Right ventricle myocardium inferior (tissue), 1 donor: ENCODE results near the gene GFY. TPM values are rescaled to one million over a fixed set of nuclear protein-coding genes. Genes with fewer than 3 reads are reported as not detected.

ENCODE experiments used
- total RNA-seq: library from RNA; stranded (reverse); fragmentation: NEBNext Ultra II Directional; extraction: Animal tissue kit (Norgen Biotek cat#: 25700); gene quantifications from one replicate; pipeline ENCODE4 v1.2.1, GENCODE V29; 2021
- donor health status: DM: no; HTN: yes; CAD: no; lungs with severe emphysema.

The GFY gene
- total RNA-seq, 1 donor from 2014 or later = not detected

Other genes starting within 250 kb of the GFY start
- 0.92 TPM for gene SLC6A16, start 100.2 kb upstream of the GFY start, total RNA-seq
- gene CD37, start 90.0 kb upstream of the GFY start, total RNA-seq = 9.1 TPM
- 63.6 TPM for gene TEAD2, start 63.0 kb upstream of the GFY start, total RNA-seq
- gene DKKL1, start 61.5 kb upstream of the GFY start, total RNA-seq = not detected
- gene KASH5, start 37.1 kb upstream of the GFY start, total RNA-seq = not detected
- gene PTH2, start 1.9 kb upstream of the GFY start, total RNA-seq = not detected
- 1.8 TPM for gene SLC17A7, start 16.1 kb downstream of the GFY start, total RNA-seq
- 32.4 TPM for gene PIH1D1, start 26.4 kb downstream of the GFY start, total RNA-seq
- gene ALDH16A1, start 27.8 kb downstream of the GFY start, total RNA-seq = 12.7 TPM
- gene FLT3LG, start 48.8 kb downstream of the GFY start, total RNA-seq = 4.7 TPM
- gene RPL13A, start 62.2 kb downstream of the GFY start, total RNA-seq = 1,486 TPM
- 1,100 TPM for gene RPS11, start 71.0 kb downstream of the GFY start, total RNA-seq
- 105 TPM for gene FCGRT, start 87.3 kb downstream of the GFY start, total RNA-seq
- gene RCN3, start 102.6 kb downstream of the GFY start, total RNA-seq = 7.4 TPM
- 49.6 TPM for gene NOSIP, start 155.2 kb downstream of the GFY start, total RNA-seq
- gene PRRG2, start 155.9 kb downstream of the GFY start, total RNA-seq = 0.76 TPM
- gene PRR12, start 165.8 kb downstream of the GFY start, total RNA-seq = 14.5 TPM
- gene RRAS, start 214.8 kb downstream of the GFY start, total RNA-seq = 120 TPM
- 42.5 TPM for gene SCAF1, start 216.8 kb downstream of the GFY start, total RNA-seq
- 36.4 TPM for gene IRF3, start 240.5 kb downstream of the GFY start, total RNA-seq
- 10.6 TPM for gene BCL2L12, start 240.5 kb downstream of the GFY start, total RNA-seq